Ovary (tissue), 3 donors: ENCODE results near the gene OGA.

Experiments used
- EP300 ChIP-seq: sonication (generic); formaldehyde crosslinking; IDR thresholded peaks from one replicate; pipeline ENCODE4 v1.6.1; 2017; ENCODE audit warnings: antibody characterized with exemption
- TF ChIP-seq, protein P1 (sequence below), 3 donors: fragments of 450-650 bp in 2 of 3; fragments of 200-600 bp in 1 of 3; IDR thresholded peaks; one replicate each; pipeline versions ENCODE4 v1.5.1 to v1.8.0; 2016 to 2022; ENCODE audit warnings: antibody characterized with exemption in 3 of 3, mild to moderate bottlenecking in 1 of 3
- donor health status: DM: no; HTN: no; CAD: no.

DNA sequence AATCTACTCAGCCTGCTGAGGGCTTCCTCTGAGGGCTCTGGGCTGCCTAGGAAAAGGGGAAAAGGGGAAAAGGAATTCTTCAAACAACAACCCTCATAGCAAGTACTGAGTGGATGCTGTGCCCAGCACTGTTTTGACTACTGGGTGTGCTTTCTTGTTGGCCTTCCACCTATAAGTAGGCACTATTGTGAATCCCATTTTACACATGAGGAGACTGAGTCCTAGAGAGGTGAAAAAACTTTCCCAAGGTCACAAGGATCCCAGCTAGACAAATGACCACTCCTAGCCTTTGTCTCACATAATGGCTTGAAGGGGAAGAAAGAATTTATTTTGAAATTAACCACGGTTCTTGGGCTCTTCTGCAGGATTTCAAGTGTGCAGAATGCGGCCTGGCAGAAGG, 59.4 kb downstream of the OGA start:
- TF ChIP-seq, protein P1, sequence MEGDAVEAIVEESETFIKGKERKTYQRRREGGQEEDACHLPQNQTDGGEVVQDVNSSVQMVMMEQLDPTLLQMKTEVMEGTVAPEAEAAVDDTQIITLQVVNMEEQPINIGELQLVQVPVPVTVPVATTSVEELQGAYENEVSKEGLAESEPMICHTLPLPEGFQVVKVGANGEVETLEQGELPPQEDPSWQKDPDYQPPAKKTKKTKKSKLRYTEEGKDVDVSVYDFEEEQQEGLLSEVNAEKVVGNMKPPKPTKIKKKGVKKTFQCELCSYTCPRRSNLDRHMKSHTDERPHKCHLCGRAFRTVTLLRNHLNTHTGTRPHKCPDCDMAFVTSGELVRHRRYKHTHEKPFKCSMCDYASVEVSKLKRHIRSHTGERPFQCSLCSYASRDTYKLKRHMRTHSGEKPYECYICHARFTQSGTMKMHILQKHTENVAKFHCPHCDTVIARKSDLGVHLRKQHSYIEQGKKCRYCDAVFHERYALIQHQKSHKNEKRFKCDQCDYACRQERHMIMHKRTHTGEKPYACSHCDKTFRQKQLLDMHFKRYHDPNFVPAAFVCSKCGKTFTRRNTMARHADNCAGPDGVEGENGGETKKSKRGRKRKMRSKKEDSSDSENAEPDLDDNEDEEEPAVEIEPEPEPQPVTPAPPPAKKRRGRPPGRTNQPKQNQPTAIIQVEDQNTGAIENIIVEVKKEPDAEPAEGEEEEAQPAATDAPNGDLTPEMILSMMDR (IDR thresholded peaks at IDR 0.05) = no peak
- no peak for TF ChIP-seq EP300
